Endodermal cell (in vitro differentiated cells): ENCODE data around the gene SCRT2. TPM values are rescaled to one million over a fixed set of nuclear protein-coding genes. Genes with fewer than 3 reads are reported as not detected.

ENCODE experiments used
- DNase-seq: peaks from one replicate; pipeline ENCODE4 v3.0.0-alpha.2; 2017
- H3K27ac ChIP-seq: 2 replicates; pipeline ENCODE4 v1.5.1; 2013; ENCODE audit warnings: mild to moderate bottlenecking, low read depth, low read length, moderate library complexity
- H3K27me3 ChIP-seq: 2 replicates; pipeline ENCODE4 v1.6.1; 2013; ENCODE audit warnings: mild to moderate bottlenecking, low read length, moderate library complexity; ENCODE audit not compliant: insufficient read depth, control insufficient read depth, poor library complexity, severe bottlenecking
- H3K36me3 ChIP-seq: 2 replicates; pipeline ENCODE4 v1.7.0; 2013; ENCODE audit warnings: mild to moderate bottlenecking, low read length, moderate library complexity; ENCODE audit not compliant: control insufficient read depth, insufficient read depth
- H3K4me1 ChIP-seq: one replicate; pipeline ENCODE4 v1.7.0; 2013; ENCODE audit warnings: low read length; ENCODE audit not compliant: control insufficient read depth, insufficient read depth
- H3K4me3 ChIP-seq: 2 replicates; pipeline ENCODE4 v1.5.1; 2013; ENCODE audit warnings: mild to moderate bottlenecking, low read length, moderate library complexity
- H3K9ac ChIP-seq: 2 replicates; pipeline ENCODE4 v1.6.1; 2013; ENCODE audit warnings: mild to moderate bottlenecking, low read length, moderate library complexity; ENCODE audit not compliant: poor library complexity, severe bottlenecking; ENCODE audit errors: extremely low read depth
- H3K9me3 ChIP-seq: 2 replicates; pipeline ENCODE4 v1.6.1; 2013; ENCODE audit warnings: mild to moderate bottlenecking, low read length, moderate library complexity; ENCODE audit not compliant: control insufficient read depth
- H3K27ac Mint-ChIP-seq: 2 replicates; pipeline ENCODE4 v1.8.0; 2020; ENCODE audit warnings: mixed read lengths
- H3K27me3 Mint-ChIP-seq: 2 replicates; pipeline ENCODE4 v1.8.0; 2021; ENCODE audit warnings: mild to moderate bottlenecking, mixed read lengths; ENCODE audit not compliant: insufficient read depth
- H3K36me3 Mint-ChIP-seq: 2 replicates; pipeline ENCODE4 v1.8.0; 2020; ENCODE audit warnings: low read depth, mixed read lengths
- H3K4me1 Mint-ChIP-seq: 2 replicates; pipeline ENCODE4 v1.8.0; 2020; ENCODE audit warnings: mixed read lengths
- H3K4me3 Mint-ChIP-seq: 2 replicates; pipeline ENCODE4 v1.8.0; 2020; ENCODE audit warnings: mild to moderate bottlenecking, moderate library complexity, mixed read lengths
- H3K9me3 Mint-ChIP-seq: 2 replicates; pipeline ENCODE4 v1.8.0; 2020; ENCODE audit warnings: mild to moderate bottlenecking, mixed read lengths
- CTCF ChIP-seq: fragments of 200-600 bp; sonication (generic); conservative IDR thresholded peaks from 2 replicates; pipeline ENCODE4 v1.5.0; 2021; ENCODE audit warnings: antibody characterized with exemption, mild to moderate bottlenecking
- WGBS, 2 experiments: methylation state at CpG; one replicate each; pipeline versions ENCODE4 v1.1.5 to v1.1.7; 2013; ENCODE audit warnings: missing lambda C conversion rate in 2 of 2, mixed read lengths in 1 of 2; ENCODE audit not compliant: insufficient coverage in 1 of 2, insufficient read length in 1 of 2; 5-methylcytosine and 5-hydroxymethylcytosine counted together
- total RNA-seq, 2 donors: library from RNA; stranded (reverse); fragmentation: NEBNext Ultra II Directional in 1 of 2; extraction: Animal tissue kit (Norgen Biotek cat#: 25700) in 1 of 2; gene quantifications; 2 replicates in 1 of 2; 3 replicates in 1 of 2; pipeline ENCODE4 v1.2.1, GENCODE V29; 2021

Gene SCRT2
- total RNA-seq, 2 donors from 2014 or later: not detected

GRCh38 chr20:662277-663192 is 13.1 kb downstream of the SCRT2 start:
- Mint-ChIP-seq H3K4me3 (no peak overlapping the region), H3K27ac (no peak overlapping the region), H3K36me3 (no peaks in the 10 kb centered on the region), H3K4me1 (peaks cover 46% of the 10 kb centered on the region), H3K9me3 (peaks cover 1% of the 10 kb centered on the region), H3K27me3 (peaks cover 62% of the 10 kb centered on the region)
- no peaks in the 10 kb centered on the region for H3K36me3 ChIP-seq
- peaks cover 13% of the 10 kb centered on the region for H3K4me1 ChIP-seq
- TF ChIP-seq CTCF: no peak
- no peak overlapping the region for H3K4me3 ChIP-seq
- peak; percentile 47 for DNase-seq
- H3K27ac ChIP-seq: no peak overlapping the region
- no peaks in the 10 kb centered on the region for H3K9me3 ChIP-seq
- H3K9ac ChIP-seq: no peak overlapping the region
- WGBS, 2 experiments: 74 to 95% methylated on average over 6 to 13 of the region's 16 CpGs
- peaks cover 22% of the 10 kb centered on the region for H3K27me3 ChIP-seq

- Mint-ChIP-seq H3K9me3 (peaks cover 1% of the 10 kb centered on the region), H3K4me3 (no peak overlapping the region), H3K27ac (no peak overlapping the region), H3K27me3 (peaks cover 59% of the 10 kb centered on the region), H3K36me3 (no peaks in the 10 kb centered on the region), H3K4me1 (peaks cover 48% of the 10 kb centered on the region)
- Histone ChIP-seq H3K27me3 (peaks cover 22% of the 10 kb centered on the region), H3K9me3 (no peaks in the 10 kb centered on the region), H3K36me3 (no peaks in the 10 kb centered on the region), H3K9ac (no peak overlapping the region), H3K27ac (no peak overlapping the region), H3K4me1 (peaks cover 12% of the 10 kb centered on the region), H3K4me3 (no peak overlapping the region)
- TF ChIP-seq CTCF: peak; percentile 42
- peak; percentile 81 for DNase-seq
- 62 to 72% methylated on average over 18 to 28 of the region's 29 CpGs for WGBS, 2 experiments
These were observed 13.9 kb downstream of the SCRT2 start for GRCh38 chr20:661474-662270.

- no peaks in the 10 kb centered on the region for H3K9me3 Mint-ChIP-seq
- no peak overlapping the region for H3K4me3 Mint-ChIP-seq
- H3K27me3 ChIP-seq: peaks cover 12% of the 10 kb centered on the region
- no peak overlapping the region for H3K9ac ChIP-seq
- H3K27ac ChIP-seq: no peak overlapping the region
- WGBS, 2 experiments: 17 to 18% methylated on average over 2 to 5 of the region's 5 CpGs
- peaks cover 45% of the 10 kb centered on the region for H3K27me3 Mint-ChIP-seq
- H3K36me3 Mint-ChIP-seq: no peaks in the 10 kb centered on the region
- DNase-seq: peak; percentile 74
- TF ChIP-seq CTCF: no peak
- H3K4me1 Mint-ChIP-seq: peaks cover 43% of the 10 kb centered on the region
- peak overlapping the region; percentile 67 for H3K27ac Mint-ChIP-seq
- peak overlapping the region; percentile 4 for H3K4me3 ChIP-seq
- peaks cover 12% of the 10 kb centered on the region for H3K4me1 ChIP-seq
- no peaks in the 10 kb centered on the region for H3K36me3 ChIP-seq
- no peaks in the 10 kb centered on the region for H3K9me3 ChIP-seq
These were observed 16.8 kb downstream of the SCRT2 start for GRCh38 chr20:658731-659291.
